Measurements from ENCODE around the gene PRX. TPM values are rescaled to one million over a fixed set of nuclear protein-coding genes. Genes with fewer than 3 reads are reported as not detected.

Gene PRX
- total and polyA plus RNA-seq, 9 of the 15 experiments (the other 6 are each of a cell fraction or from before 2014, with no cell fraction given): 0.65 to 3.5 (median 1.7) TPM; not detected in 2

- peak; percentile 39; the same call in 1 of the 2 replicates for TF ChIP-seq SMARCA5 (IDR thresholded peaks at IDR 0.05)
- no peak for TF ChIP-seq TEAD1 (CRISPR knock-in tag; IDR thresholded peaks at IDR 0.05)
- TF ChIP-seq NEUROD1 (IDR thresholded peaks at IDR 0.05; ENCODE audit: borderline replicate concordance, low read depth, low read length, partially characterized antibody): no peak
- TF ChIP-seq SP1 (CRISPR knock-in tag; IDR thresholded peaks at IDR 0.05): no peak
- TF ChIP-seq ZNF695 (CRISPR knock-in tag; IDR thresholded peaks at IDR 0.05): no peak
- TF ChIP-seq, protein P1, sequence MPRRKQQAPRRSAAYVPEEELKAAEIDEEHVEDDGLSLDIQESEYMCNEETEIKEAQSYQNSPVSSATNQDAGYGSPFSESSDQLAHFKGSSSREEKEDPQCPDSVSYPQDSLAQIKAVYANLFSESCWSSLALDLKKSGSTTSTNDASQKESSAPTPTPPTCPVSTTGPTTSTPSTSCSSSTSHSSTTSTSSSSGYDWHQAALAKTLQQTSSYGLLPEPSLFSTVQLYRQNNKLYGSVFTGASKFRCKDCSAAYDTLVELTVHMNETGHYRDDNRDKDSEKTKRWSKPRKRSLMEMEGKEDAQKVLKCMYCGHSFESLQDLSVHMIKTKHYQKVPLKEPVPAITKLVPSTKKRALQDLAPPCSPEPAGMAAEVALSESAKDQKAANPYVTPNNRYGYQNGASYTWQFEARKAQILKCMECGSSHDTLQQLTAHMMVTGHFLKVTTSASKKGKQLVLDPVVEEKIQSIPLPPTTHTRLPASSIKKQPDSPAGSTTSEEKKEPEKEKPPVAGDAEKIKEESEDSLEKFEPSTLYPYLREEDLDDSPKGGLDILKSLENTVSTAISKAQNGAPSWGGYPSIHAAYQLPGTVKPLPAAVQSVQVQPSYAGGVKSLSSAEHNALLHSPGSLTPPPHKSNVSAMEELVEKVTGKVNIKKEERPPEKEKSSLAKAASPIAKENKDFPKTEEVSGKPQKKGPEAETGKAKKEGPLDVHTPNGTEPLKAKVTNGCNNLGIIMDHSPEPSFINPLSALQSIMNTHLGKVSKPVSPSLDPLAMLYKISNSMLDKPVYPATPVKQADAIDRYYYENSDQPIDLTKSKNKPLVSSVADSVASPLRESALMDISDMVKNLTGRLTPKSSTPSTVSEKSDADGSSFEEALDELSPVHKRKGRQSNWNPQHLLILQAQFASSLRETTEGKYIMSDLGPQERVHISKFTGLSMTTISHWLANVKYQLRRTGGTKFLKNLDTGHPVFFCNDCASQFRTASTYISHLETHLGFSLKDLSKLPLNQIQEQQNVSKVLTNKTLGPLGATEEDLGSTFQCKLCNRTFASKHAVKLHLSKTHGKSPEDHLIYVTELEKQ (CRISPR knock-in tag; IDR thresholded peaks at IDR 0.05): no peak
These were observed 312 bp downstream of the PRX start (continued) for GRCh38 chr19:40412866-40413265.

- no peaks in the 10 kb centered on the region for H4K20me1 ChIP-seq (replicated peaks; ENCODE audit: control insufficient read depth, insufficient read depth, low read length)
- no peaks in the 10 kb centered on the region for H3K36me3 ChIP-seq (ENCODE audit: control insufficient read depth, insufficient read depth, low read length)
- POLR2A ChIA-PET: interaction anchor here (0.5 to 1.8 kb wide), 5 partner anchors 9 to 14 kb away, joined by 3 to 7 read pairs (median 4); partner anchors contain the start of gene SERTAD1
- DNase-seq (ENCODE audit: extremely low read depth in 1 of 4, low spot score in 3 of 4): peak; percentile 52 to 56 (median 56)
- CTCF ChIA-PET (ENCODE audit: low intra/inter-chr PET ratio): no interaction called here
- intact Hi-C loops (cut with micrococcal nuclease) (no loop called here), in situ Hi-C loops (cut with MboI) (no loop called here)
- H3K79me2 ChIP-seq (ENCODE audit: control insufficient read depth, insufficient read depth, low read length): no peaks in the 10 kb centered on the region
- no peak for FAIRE-seq
- H3K9me3 ChIP-seq (replicated peaks; ENCODE audit: control insufficient read depth, insufficient read depth, low read depth, low read length): no peaks in the 10 kb centered on the region
- H3K9me1 ChIP-seq (ENCODE audit: control insufficient read depth, insufficient read depth, low read length): no peaks in the 10 kb centered on the region
- H2AFZ ChIP-seq (ENCODE audit: low read depth, low read length): no peak overlapping the region
- no peak overlapping the region for H3K4me2 ChIP-seq (ENCODE audit: insufficient read depth, low read length)
- ATAC-seq: no peak
- H3K27me3 ChIP-seq (ENCODE audit: control insufficient read depth in 2 of 2, insufficient read depth in 2 of 2, low read length in 2 of 2): no peaks in the 10 kb centered on the region
- H3K9ac ChIP-seq (ENCODE audit: insufficient read depth in 1 of 2, low read depth in 2 of 2, low read length in 2 of 2): peak overlapping the region in 1 of 2 experiments; percentile 18; a peak in 1 of 4 replicates
- WGBS (ENCODE audit: insufficient coverage, low coverage, missing lambda C conversion rate): 54% methylated on average over 8 of the region's 8 CpGs
- peaks cover 28 to 59% of the 10 kb centered on the region in 2 experiments; a peak in 4 of 5 replicates for H3K4me1 ChIP-seq (replicated peaks in 1 of 2; ENCODE audit: control insufficient read depth in 2 of 2, insufficient read depth in 2 of 2, low read length in 2 of 2)
- no TSS peak for BruUV-seq (replicated peaks)
- no peak overlapping the region for H3K4me3 ChIP-seq
- no peak overlapping the region for H3K27ac ChIP-seq (ENCODE audit: extremely low read depth, low read depth, low read length)
- TF ChIP-seq ZFP30 (CRISPR knock-in tag; IDR thresholded peaks at IDR 0.05; ENCODE audit: borderline replicate concordance) (no peak), CBX8 (IDR thresholded peaks at IDR 0.05; ENCODE audit: borderline replicate concordance, extremely low read depth, low read depth, low read length, poor library complexity, severe bottlenecking) (no peak), CEBPG (CRISPR knock-in tag; IDR thresholded peaks at IDR 0.05) (no peak), CEBPG (tag; conservative IDR thresholded peaks at IDR 0.05 in 1 of 2, IDR thresholded peaks at IDR 0.05 in 1 of 2) (no peak), SIRT6 (IDR thresholded peaks at IDR 0.05; ENCODE audit: low read depth, low read length) (no peak)
- TF ChIP-seq, protein P2, sequence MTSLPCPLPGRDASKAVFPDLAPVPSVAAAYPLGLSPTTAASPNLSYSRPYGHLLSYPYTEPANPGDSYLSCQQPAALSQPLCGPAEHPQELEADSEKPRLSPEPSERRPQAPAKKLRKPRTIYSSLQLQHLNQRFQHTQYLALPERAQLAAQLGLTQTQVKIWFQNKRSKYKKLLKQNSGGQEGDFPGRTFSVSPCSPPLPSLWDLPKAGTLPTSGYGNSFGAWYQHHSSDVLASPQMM (CRISPR knock-in tag; IDR thresholded peaks at IDR 0.05): no peak
These were observed 1.1 kb downstream of the PRX start for GRCh38 chr19:40411958-40412499.
